Activated CD4-positive, alpha-beta T cell treated with anti-CD3 and anti-CD28 coated beads, Interleukin-2, amount 10 ng/mL, durations not matched to agents 24 days and 14 days (primary cell): Measurements from ENCODE around the gene C1R. TPM values are rescaled to one million over a fixed set of nuclear protein-coding genes. Genes with fewer than 3 reads are reported as not detected.
A peak's percentile ranks its signal among the peaks of the same experiment; 100 is the strongest.

ENCODE experiments used
- DNase-seq: peaks from one replicate; pipeline ENCODE4 v3.0.0; 2022
- H3K27ac Mint-ChIP-seq: one replicate; pipeline ENCODE4 v1.8.0; 2022; ENCODE audit warnings: mild to moderate bottlenecking, mixed read lengths
- H3K27me3 Mint-ChIP-seq: one replicate; pipeline ENCODE4 v1.8.0; 2022; ENCODE audit warnings: mixed read lengths
- H3K36me3 Mint-ChIP-seq: one replicate; pipeline ENCODE4 v1.8.0; 2022; ENCODE audit warnings: low read depth, mild to moderate bottlenecking, mixed read lengths
- H3K4me1 Mint-ChIP-seq: one replicate; pipeline ENCODE4 v1.8.0; 2021; ENCODE audit warnings: mixed read lengths
- H3K4me3 Mint-ChIP-seq: one replicate; pipeline ENCODE4 v1.8.0; 2022; ENCODE audit warnings: mild to moderate bottlenecking, moderate library complexity, mixed read lengths
- H3K9me3 Mint-ChIP-seq: one replicate; pipeline ENCODE4 v1.8.0; 2021; ENCODE audit warnings: mixed read lengths
- intact Hi-C: fragments of 100-400 bp; cut with micrococcal nuclease; formaldehyde crosslinking; loops from one replicate; pipeline ENCODE4 v1.15.1; 2023
- total RNA-seq: library from RNA; stranded (reverse); gene quantifications from 2 replicates; pipeline ENCODE4 v1.2.3, GENCODE V29; 2022

Gene C1R
- total RNA-seq, 1 donor from 2014 or later: 2.5 TPM

GRCh38 chr12:7127916-7128626, 35.8 kb upstream of the C1R start:
- DNase-seq: no peak
- Mint-ChIP-seq H3K4me3 (peak overlapping the region; percentile 98), H3K36me3 (peaks cover 18% of the 10 kb centered on the region), H3K9me3 (no peaks in the 10 kb centered on the region), H3K4me1 (peaks cover 38% of the 10 kb centered on the region), H3K27me3 (no peaks in the 10 kb centered on the region), H3K27ac (no peak overlapping the region)
- intact Hi-C loops: no loop called here

- Mint-ChIP-seq H3K36me3 (peaks cover 6% of the 10 kb centered on the region), H3K27ac (no peak overlapping the region), H3K27me3 (no peaks in the 10 kb centered on the region), H3K4me1 (peaks cover 16% of the 10 kb centered on the region), H3K4me3 (no peak overlapping the region), H3K9me3 (no peaks in the 10 kb centered on the region)
- DNase-seq: no peak
- intact Hi-C loops: no loop called here
These were observed 33.5 kb upstream of the C1R start for GRCh38 chr12:7125632-7126227.

- Mint-ChIP-seq H3K36me3 (peaks cover 8% of the 10 kb centered on the region), H3K27me3 (no peaks in the 10 kb centered on the region), H3K4me1 (peaks cover 11% of the 10 kb centered on the region), H3K9me3 (no peaks in the 10 kb centered on the region), H3K4me3 (no peak overlapping the region), H3K27ac (no peak overlapping the region)
- no peak for DNase-seq
- intact Hi-C loops: no loop called here
These were observed 31.7 kb upstream of the C1R start for GRCh38 chr12:7123806-7124522.

GRCh38 chr12:7122811-7123769, 30.8 kb upstream of the C1R start:
- Mint-ChIP-seq H3K27ac (no peak overlapping the region), H3K4me3 (no peak overlapping the region), H3K36me3 (peaks cover 15% of the 10 kb centered on the region), H3K27me3 (no peaks in the 10 kb centered on the region), H3K4me1 (peaks cover 7% of the 10 kb centered on the region), H3K9me3 (no peaks in the 10 kb centered on the region)
- intact Hi-C loops: no loop called here
- no peak for DNase-seq

- Mint-ChIP-seq H3K9me3 (no peaks in the 10 kb centered on the region), H3K27ac (no peak overlapping the region)
- no peak for DNase-seq
These were observed 29.1 kb upstream of the C1R start for GRCh38 chr12:7121324-7121723.

GRCh38 chr12:7120166-7120565, 27.9 kb upstream of the C1R start:
- intact Hi-C loops: no loop called here
- no peaks in the 10 kb centered on the region for H3K27me3 Mint-ChIP-seq
- no peaks in the 10 kb centered on the region for H3K9me3 Mint-ChIP-seq
- H3K4me1 Mint-ChIP-seq: peaks cover 3% of the 10 kb centered on the region
- H3K36me3 Mint-ChIP-seq: peaks cover 29% of the 10 kb centered on the region
- H3K27ac Mint-ChIP-seq: no peak overlapping the region
- no peak for DNase-seq
- H3K4me3 Mint-ChIP-seq: no peak overlapping the region

More at GRCh38 chr12:7121324-7121723, 29.1 kb upstream of the C1R start:
- Mint-ChIP-seq H3K36me3 (peaks cover 21% of the 10 kb centered on the region), H3K27me3 (no peaks in the 10 kb centered on the region), H3K4me1 (peaks cover 5% of the 10 kb centered on the region), H3K4me3 (no peak overlapping the region)
- intact Hi-C loops: no loop called here

- no peak for DNase-seq
- Mint-ChIP-seq H3K4me3 (no peak overlapping the region), H3K27ac (no peak overlapping the region), H3K36me3 (peaks cover 33% of the 10 kb centered on the region), H3K4me1 (peaks cover 3% of the 10 kb centered on the region), H3K9me3 (no peaks in the 10 kb centered on the region), H3K27me3 (no peaks in the 10 kb centered on the region)
- intact Hi-C loops: no loop called here
These were observed 26.6 kb upstream of the C1R start for GRCh38 chr12:7118881-7119280.

GRCh38 chr12:7117670-7118069, 25.4 kb upstream of the C1R start:
- no peak overlapping the region for H3K27ac Mint-ChIP-seq
- no peak overlapping the region for H3K4me3 Mint-ChIP-seq
- DNase-seq: no peak
- H3K36me3 Mint-ChIP-seq: peaks cover 37% of the 10 kb centered on the region
- H3K4me1 Mint-ChIP-seq: peaks cover 7% of the 10 kb centered on the region
- no peaks in the 10 kb centered on the region for H3K9me3 Mint-ChIP-seq
- no peaks in the 10 kb centered on the region for H3K27me3 Mint-ChIP-seq
- intact Hi-C loops: no loop called here

GRCh38 chr12:7116916-7117315, 24.7 kb upstream of the C1R start:
- Mint-ChIP-seq H3K36me3 (peaks cover 37% of the 10 kb centered on the region), H3K9me3 (no peaks in the 10 kb centered on the region), H3K27ac (no peak overlapping the region), H3K4me3 (no peak overlapping the region), H3K27me3 (no peaks in the 10 kb centered on the region), H3K4me1 (peaks cover 7% of the 10 kb centered on the region)
- DNase-seq: no peak
- intact Hi-C loops: no loop called here

GRCh38 chr12:7116196-7116595, 24.0 kb upstream of the C1R start:
- Mint-ChIP-seq H3K4me3 (no peak overlapping the region), H3K36me3 (peaks cover 39% of the 10 kb centered on the region), H3K4me1 (peaks cover 11% of the 10 kb centered on the region), H3K27me3 (no peaks in the 10 kb centered on the region), H3K27ac (no peak overlapping the region), H3K9me3 (no peaks in the 10 kb centered on the region)
- intact Hi-C loops: no loop called here
- DNase-seq: no peak

- Mint-ChIP-seq H3K4me3 (no peak overlapping the region), H3K27me3 (no peaks in the 10 kb centered on the region), H3K4me1 (peaks cover 18% of the 10 kb centered on the region), H3K9me3 (no peaks in the 10 kb centered on the region), H3K36me3 (peaks cover 37% of the 10 kb centered on the region), H3K27ac (no peak overlapping the region)
- DNase-seq: no peak
- intact Hi-C loops: no loop called here
These were observed 22.6 kb upstream of the C1R start for GRCh38 chr12:7114851-7115250.

GRCh38 chr12:7114008-7114407, 21.8 kb upstream of the C1R start:
- DNase-seq: no peak
- H3K27ac Mint-ChIP-seq: no peak overlapping the region
- intact Hi-C loops: no loop called here
- peaks cover 36% of the 10 kb centered on the region for H3K36me3 Mint-ChIP-seq
- H3K4me3 Mint-ChIP-seq: no peak overlapping the region
- H3K4me1 Mint-ChIP-seq: peaks cover 25% of the 10 kb centered on the region
- no peaks in the 10 kb centered on the region for H3K9me3 Mint-ChIP-seq
- H3K27me3 Mint-ChIP-seq: no peaks in the 10 kb centered on the region

GRCh38 chr12:7113389-7113871, 21.2 kb upstream of the C1R start:
- H3K27ac Mint-ChIP-seq: peak overlapping the region; percentile 53
- DNase-seq: peak; percentile 88
- no peak overlapping the region for H3K4me3 Mint-ChIP-seq
- no peaks in the 10 kb centered on the region for H3K9me3 Mint-ChIP-seq
- intact Hi-C loops: loop anchor here (1.0 kb wide), 1 partner anchor 17 kb away; the partner anchor contains the start of gene CLSTN3
- H3K27me3 Mint-ChIP-seq: no peaks in the 10 kb centered on the region
- H3K4me1 Mint-ChIP-seq: peaks cover 24% of the 10 kb centered on the region
- H3K36me3 Mint-ChIP-seq: peaks cover 33% of the 10 kb centered on the region
